KMS-11 (cell line): ENCODE measurements around the gene AGPAT1.

Source experiments
- H2AFZ ChIP-seq: fragments of 200-600 bp; sonication (generic); 2 replicates; pipeline ENCODE4 v1.6.1; 2016; ENCODE audit warnings: antibody characterized with exemption, mixed run types, low read depth
- H3K27ac ChIP-seq: fragments of 200-600 bp; sonication (generic); 2 replicates; pipeline ENCODE4 v1.6.1; 2016; ENCODE audit warnings: mild to moderate bottlenecking, mixed run types
- H3K27me3 ChIP-seq: fragments of 200-600 bp; sonication (generic); 2 replicates; pipeline ENCODE4 v1.6.1; 2017; ENCODE audit warnings: mild to moderate bottlenecking, low read depth, mixed run types, moderate library complexity; ENCODE audit not compliant: insufficient read depth
- H3K36me3 ChIP-seq: fragments of 200-600 bp; sonication (generic); 2 replicates; pipeline ENCODE4 v1.6.1; 2017; ENCODE audit warnings: mild to moderate bottlenecking, mixed run types; ENCODE audit not compliant: insufficient read depth
- H3K4me1 ChIP-seq: fragments of 200-600 bp; sonication (generic); 2 replicates; pipeline ENCODE4 v1.6.1; 2016; ENCODE audit warnings: mild to moderate bottlenecking, low read depth, mixed run types; ENCODE audit not compliant: poor library complexity, severe bottlenecking
- H3K4me2 ChIP-seq: fragments of 200-600 bp; sonication (generic); 2 replicates; pipeline ENCODE4 v1.7.0; 2016; ENCODE audit warnings: mild to moderate bottlenecking, mixed run types
- H3K4me3 ChIP-seq: fragments of 200-600 bp; sonication (generic); IDR thresholded peaks from 2 replicates; pipeline ENCODE4 v1.6.1; 2017; ENCODE audit warnings: low read depth, low read length, mixed read lengths; ENCODE audit not compliant: insufficient read depth
- H3K79me2 ChIP-seq: fragments of 200-600 bp; sonication (generic); 2 replicates; pipeline ENCODE4 v1.6.1; 2016; ENCODE audit warnings: low read depth, mixed run types; ENCODE audit not compliant: insufficient read depth
- H3K9ac ChIP-seq: fragments of 200-600 bp; sonication (generic); 2 replicates; pipeline ENCODE4 v1.6.1; 2016; ENCODE audit warnings: mild to moderate bottlenecking, mixed run types
- H4K20me1 ChIP-seq: fragments of 200-600 bp; sonication (generic); 2 replicates; pipeline ENCODE4 v1.6.1; 2016; ENCODE audit warnings: mild to moderate bottlenecking, mixed run types; ENCODE audit not compliant: insufficient read depth
- TF ChIP-seq, protein P1 (sequence below): fragments of 200-600 bp; sonication (generic); conservative IDR thresholded peaks from 2 replicates; pipeline ENCODE4 v1.6.1; 2017; ENCODE audit warnings: low read depth, mild to moderate bottlenecking, antibody characterized with exemption, low read length, moderate library complexity, mixed read lengths

The AGPAT1 gene

GRCh38 chr6:32174416-32174815 is 1.5 kb downstream of the AGPAT1 start:
- H2AFZ ChIP-seq, result no peak overlapping the region
- H3K27ac ChIP-seq, result no peak overlapping the region
- peak overlapping the region; percentile 76; the same call in 1 of the 2 replicates for H3K4me2 ChIP-seq
- no peaks in the 10 kb centered on the region for H4K20me1 ChIP-seq
- TF ChIP-seq, protein P1, sequence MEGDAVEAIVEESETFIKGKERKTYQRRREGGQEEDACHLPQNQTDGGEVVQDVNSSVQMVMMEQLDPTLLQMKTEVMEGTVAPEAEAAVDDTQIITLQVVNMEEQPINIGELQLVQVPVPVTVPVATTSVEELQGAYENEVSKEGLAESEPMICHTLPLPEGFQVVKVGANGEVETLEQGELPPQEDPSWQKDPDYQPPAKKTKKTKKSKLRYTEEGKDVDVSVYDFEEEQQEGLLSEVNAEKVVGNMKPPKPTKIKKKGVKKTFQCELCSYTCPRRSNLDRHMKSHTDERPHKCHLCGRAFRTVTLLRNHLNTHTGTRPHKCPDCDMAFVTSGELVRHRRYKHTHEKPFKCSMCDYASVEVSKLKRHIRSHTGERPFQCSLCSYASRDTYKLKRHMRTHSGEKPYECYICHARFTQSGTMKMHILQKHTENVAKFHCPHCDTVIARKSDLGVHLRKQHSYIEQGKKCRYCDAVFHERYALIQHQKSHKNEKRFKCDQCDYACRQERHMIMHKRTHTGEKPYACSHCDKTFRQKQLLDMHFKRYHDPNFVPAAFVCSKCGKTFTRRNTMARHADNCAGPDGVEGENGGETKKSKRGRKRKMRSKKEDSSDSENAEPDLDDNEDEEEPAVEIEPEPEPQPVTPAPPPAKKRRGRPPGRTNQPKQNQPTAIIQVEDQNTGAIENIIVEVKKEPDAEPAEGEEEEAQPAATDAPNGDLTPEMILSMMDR, result no peak
- no peak overlapping the region for H3K9ac ChIP-seq
- H3K27me3 ChIP-seq, result no peaks in the 10 kb centered on the region
- peaks cover 20% of the 10 kb centered on the region for H3K4me1 ChIP-seq
- no peaks in the 10 kb centered on the region for H3K36me3 ChIP-seq
- no peak overlapping the region for H3K4me3 ChIP-seq
- no peaks in the 10 kb centered on the region for H3K79me2 ChIP-seq

- H3K27me3 ChIP-seq, result no peaks in the 10 kb centered on the region
- H3K36me3 ChIP-seq, result no peaks in the 10 kb centered on the region
- no peaks in the 10 kb centered on the region for H4K20me1 ChIP-seq
- no peak overlapping the region for H2AFZ ChIP-seq
- peaks cover 15% of the 10 kb centered on the region for H3K4me1 ChIP-seq
- TF ChIP-seq, protein P1, result no peak
- no peak overlapping the region for H3K4me3 ChIP-seq
- no peak overlapping the region for H3K9ac ChIP-seq
- no peak overlapping the region for H3K4me2 ChIP-seq
- H3K79me2 ChIP-seq, result no peaks in the 10 kb centered on the region
- H3K27ac ChIP-seq, result no peak overlapping the region
Observed at GRCh38 chr6:32173051-32173727, 2.7 kb downstream of the AGPAT1 start.

- TF ChIP-seq, protein P1, result no peak
- Histone ChIP-seq H2AFZ (no peak overlapping the region), H3K27ac (no peak overlapping the region), H3K79me2 (no peaks in the 10 kb centered on the region), H3K27me3 (no peaks in the 10 kb centered on the region), H3K4me3 (no peak overlapping the region), H3K4me2 (no peak overlapping the region), H3K9ac (no peak overlapping the region), H4K20me1 (no peaks in the 10 kb centered on the region), H3K36me3 (no peaks in the 10 kb centered on the region), H3K4me1 (peaks cover 6% of the 10 kb centered on the region)
Observed at GRCh38 chr6:32171234-32171633, 4.7 kb downstream of the AGPAT1 start.

GRCh38 chr6:32170294-32170693 is 5.6 kb downstream of the AGPAT1 start:
- H3K27ac ChIP-seq, result no peak overlapping the region
- H2AFZ ChIP-seq, result no peak overlapping the region
- H3K9ac ChIP-seq, result no peak overlapping the region
- TF ChIP-seq, protein P1, result no peak
- H3K4me2 ChIP-seq, result no peak overlapping the region
- H3K36me3 ChIP-seq, result no peaks in the 10 kb centered on the region
- no peaks in the 10 kb centered on the region for H4K20me1 ChIP-seq
- H3K79me2 ChIP-seq, result no peaks in the 10 kb centered on the region
- H3K4me3 ChIP-seq, result no peak overlapping the region
- H3K27me3 ChIP-seq, result no peaks in the 10 kb centered on the region
- peaks cover 4% of the 10 kb centered on the region for H3K4me1 ChIP-seq
